Endothelial cell of umbilical vein (primary cell): ENCODE measurements around the gene JSRP1. TPM values are rescaled to one million over a fixed set of nuclear protein-coding genes. Genes with fewer than 3 reads are reported as not detected.

Experiments
- BruUV-seq: library from RNA; stranded (reverse); fragments of 400-500 nt; replicated peaks from 2 replicates; lab custom pipeline; 2021; lab: Mats Ljungman, UMichigan
- CTCF ChIA-PET: fragments of 300-600, 350-600 bp; sonication (Branson Sonifier 250); formaldehyde crosslinking; loops from one replicate; lab custom pipeline; 2021; ENCODE audit warnings: antibody characterized with exemption, inconsistent platforms; lab: Charles Lee
- POLR2A ChIA-PET: fragments of 300-600, 350-600 bp; sonication (Branson Sonifier 250); formaldehyde crosslinking; loops from one replicate; lab custom pipeline; 2021; ENCODE audit warnings: antibody characterized with exemption, inconsistent platforms; lab: Charles Lee
- DNase-seq: peaks from one replicate; pipeline ENCODE4 v3.0.0-alpha.2; 2011; ENCODE audit warnings: low read depth, low spot score
- FAIRE-seq: peaks from 2 replicates; lab custom pipeline; 2011; peaks lifted over from hg19 to GRCh38; lab: Jason Lieb, UNC
- H2AFZ ChIP-seq: 2 replicates; pipeline ENCODE4 v1.6.0; 2012; ENCODE audit warnings: low read depth, low read length, control low read depth, inconsistent platforms
- H3K27ac ChIP-seq: 2 replicates; pipeline ENCODE4 v1.5.1; 2011; ENCODE audit warnings: low read depth, mild to moderate bottlenecking, control low read depth, low read length, moderate library complexity; ENCODE audit not compliant: insufficient read depth
- H3K27me3 ChIP-seq, 2 experiments: 2 replicates each; pipeline versions ENCODE4 v1.6.0 to v1.6.1; 2011; ENCODE audit warnings: low read length in 2 of 2, mixed read lengths in 1 of 2; ENCODE audit not compliant: control insufficient read depth in 2 of 2, insufficient read depth in 2 of 2
- H3K36me3 ChIP-seq, 2 experiments: 2 replicates in 1 of 2; 3 replicates in 1 of 2; pipeline ENCODE4 v1.5.1; 2011; ENCODE audit warnings: low read length in 2 of 2, mild to moderate bottlenecking in 1 of 2, moderate library complexity in 1 of 2; ENCODE audit not compliant: control insufficient read depth in 2 of 2, insufficient read depth in 2 of 2; ENCODE audit errors: extremely low read depth in 1 of 2
- H3K4me1 ChIP-seq: 3 replicates; pipeline ENCODE4 v1.5.1; 2011; ENCODE audit warnings: mild to moderate bottlenecking, low read length; ENCODE audit not compliant: control insufficient read depth, insufficient read depth; ENCODE audit errors: extremely low read depth
- H3K4me2 ChIP-seq: 2 replicates; pipeline ENCODE4 v1.6.1; 2011; ENCODE audit warnings: low read length, control low read depth, mixed read lengths; ENCODE audit not compliant: insufficient read depth
- H3K4me3 ChIP-seq, 3 experiments: fragments of 200-600 bp in 1 of 3; sonication (generic), shearing (Covaris generic) in 1 of 3; replicated peaks in 1 of 3; 2 replicates each; pipeline ENCODE4 v1.5.1; 2011 to 2016; ENCODE audit warnings: control low read depth in 3 of 3, low read length in 3 of 3, mild to moderate bottlenecking in 2 of 3, inconsistent platforms in 1 of 3, low read depth in 1 of 3, moderate library complexity in 1 of 3; ENCODE audit not compliant: insufficient read depth in 1 of 3
- H3K79me2 ChIP-seq: 2 replicates; pipeline ENCODE4 v1.6.0; 2012; ENCODE audit warnings: low read length, inconsistent platforms; ENCODE audit not compliant: control insufficient read depth, insufficient read depth
- H3K9ac ChIP-seq: replicated peaks from 2 replicates; pipeline ENCODE3; 2011; ENCODE audit warnings: low read length, control low read depth; ENCODE audit not compliant: insufficient read depth; ENCODE audit errors: extremely low read depth
- H3K9me1 ChIP-seq: replicated peaks from 3 replicates; pipeline ENCODE4 v1.6.0; 2011; ENCODE audit warnings: mild to moderate bottlenecking, low read length; ENCODE audit not compliant: control insufficient read depth, insufficient read depth; ENCODE audit errors: extremely low read depth
- H3K9me3 ChIP-seq: replicated peaks from 2 replicates; pipeline ENCODE4 v1.5.1; 2012; ENCODE audit warnings: low read length, inconsistent platforms; ENCODE audit not compliant: control insufficient read depth, insufficient read depth
- H4K20me1 ChIP-seq: replicated peaks from 2 replicates; pipeline ENCODE3; 2011; ENCODE audit warnings: mild to moderate bottlenecking, low read length; ENCODE audit not compliant: control insufficient read depth, insufficient read depth; ENCODE audit errors: extremely low read depth
- CTCF ChIP-seq, 2 donors: IDR thresholded peaks; 1 replicate in 1 of 2; 2 replicates in 1 of 2; pipeline ENCODE4 v1.5.1; 2011; ENCODE audit warnings: low read length in 2 of 2, mild to moderate bottlenecking in 2 of 2, moderate library complexity in 2 of 2, control low read depth in 1 of 2, inconsistent platforms in 1 of 2, low read depth in 1 of 2; ENCODE audit not compliant: insufficient read depth in 1 of 2; ENCODE audit errors: extremely low read depth in 1 of 2
- EZH2 ChIP-seq: IDR thresholded peaks from 2 replicates; pipeline ENCODE4 v1.6.1; 2012; ENCODE audit warnings: borderline replicate concordance, low read depth, mild to moderate bottlenecking, moderate library complexity, low read length, inconsistent platforms; ENCODE audit not compliant: severe bottlenecking
- JUN ChIP-seq: IDR thresholded peaks from 2 replicates; pipeline ENCODE4 v1.6.1; 2011; ENCODE audit warnings: borderline replicate concordance, low read depth; ENCODE audit not compliant: insufficient read length, insufficient read depth
- MAX ChIP-seq: IDR thresholded peaks from 2 replicates; pipeline ENCODE4 v1.6.1; 2011; ENCODE audit not compliant: insufficient read depth, insufficient read length
- POLR2A ChIP-seq: IDR thresholded peaks from 2 replicates; pipeline ENCODE4 v1.6.1; 2012; ENCODE audit warnings: low read depth, mild to moderate bottlenecking, control low read depth, low read length
- dilution Hi-C: fragments of 300-500 bp; cut with MboI; formaldehyde crosslinking; loops from one replicate; pipeline ENCODE4 v1.15.0; 2019; ENCODE audit warnings: low sequenced_read_pairs; ENCODE audit not compliant: extremely low pct_ligation_motif_present
- intact Hi-C: fragments of 100-400 bp; cut with micrococcal nuclease; formaldehyde crosslinking; loops from one replicate; pipeline ENCODE4 v1.10.0; 2022
- polyA plus RNA-seq, 4 experiments: library from polyadenylated mRNA; depleted of rRNA in 3 of 4; stranded (reverse) in 3 of 4; unstranded in 1 of 4; fragments of >200 nt; gene quantifications; 2 replicates each; pipeline versions ENCODE4 v1.2.1 to v1.2.3, GENCODE V29; 2011 to 2012; ENCODE audit warnings: missing spikeins in 1 of 4
- total RNA-seq: library from RNA; stranded (reverse); gene quantifications from 2 replicates; pipeline ENCODE4 v1.2.3, GENCODE V29; 2021

The JSRP1 gene
- total and polyA plus RNA-seq, 2 donors (not counting 3 experiments of a cell fraction or from before 2014, with no cell fraction given), result not detected

- H3K9ac ChIP-seq, result no peak overlapping the region
- TF ChIP-seq EZH2, result peak; percentile 51
- TF ChIP-seq POLR2A, result no peak
- no peak for TF ChIP-seq CTCF (IDR thresholded peaks at IDR 0.05; ENCODE audit: extremely low read depth in 1 of 2, insufficient read depth in 1 of 2, low read depth in 1 of 2, low read length in 2 of 2)
- no peak for TF ChIP-seq MAX
- TF ChIP-seq JUN, result peak; percentile 64
- H3K4me2 ChIP-seq, result no peak overlapping the region
- no peaks in the 10 kb centered on the region for H3K79me2 ChIP-seq
- no peaks in the 10 kb centered on the region for H3K9me3 ChIP-seq
- no peaks in the 10 kb centered on the region for H3K9me1 ChIP-seq
- dilution Hi-C loops (no loop called here), intact Hi-C loops (no loop called here)
- ChIA-PET CTCF (interaction anchor here (0.9 to 1.6 kb wide), 4 partner anchors 11 to 28 kb away, joined by 3 to 4 read pairs (median 3); no protein-coding TSS in a partner anchor), POLR2A (no interaction called here)
- no TSS peak for BruUV-seq
- H3K4me1 ChIP-seq, result no peaks in the 10 kb centered on the region
- FAIRE-seq (no peak), DNase-seq (peak; percentile 36)
- no peak overlapping the region for H3K4me3 ChIP-seq
- no peaks in the 10 kb centered on the region for H4K20me1 ChIP-seq
- H3K36me3 ChIP-seq, result no peaks in the 10 kb centered on the region
- peaks cover 7 to 16% of the 10 kb centered on the region in 2 experiments for H3K27me3 ChIP-seq
- H3K27ac ChIP-seq, result no peak overlapping the region
- H2AFZ ChIP-seq, result no peak overlapping the region
Measured at GRCh38 chr19:2302319-2303210, 46.3 kb upstream of the JSRP1 start.
